GM12878 (cell line): Measurements from ENCODE around the gene INF2. TPM values are rescaled to one million over a fixed set of nuclear protein-coding genes. Genes with fewer than 3 reads are reported as not detected.

Source experiments
- ATAC-seq: fragments of 200-7000 bp; cut with Tn5 transposase; 3 replicates; pipeline ENCODE4 v1.9.1; 2020; ENCODE audit warnings: mild to moderate bottlenecking, moderate library complexity
- BruUV-seq: library from RNA; stranded (reverse); fragments of 400-500 nt; replicated peaks from 2 replicates; lab custom pipeline; 2021; lab: Mats Ljungman, UMichigan
- CTCF ChIA-PET: fragments of 300-600 bp; sonication (Branson Sonifier 250); formaldehyde crosslinking; extraction: SDS; loops from one replicate; lab custom pipeline; 2021; ENCODE audit warnings: inconsistent platforms; lab: Yijun Ruan, JAX
- POLR2A ChIA-PET: fragments of 350-600 bp; formaldehyde crosslinking; extraction: SDS; loops from one replicate; lab custom pipeline; 2021; ENCODE audit warnings: inconsistent platforms; lab: Charles Lee
- RAD21 ChIA-PET: fragments of 300-600 bp; sonication (Branson Sonifier 250); formaldehyde crosslinking; loops from one replicate; lab custom pipeline; 2023; ENCODE audit warnings: antibody characterized with exemption; ENCODE audit not compliant: unreplicated experiment; lab: Charles Lee
- SMC1A ChIA-PET: fragments of 300-600 bp; sonication (Branson Sonifier 250); formaldehyde crosslinking; loops from one replicate; lab custom pipeline; 2023; ENCODE audit not compliant: unreplicated experiment, uncharacterized antibody; lab: Charles Lee
- DNase-seq: peaks from one replicate; pipeline ENCODE4 v3.0.0-alpha.2; 2011; ENCODE audit warnings: low read depth, low spot score
- FAIRE-seq: peaks from 3 replicates; lab custom pipeline; 2011; peaks lifted over from hg19 to GRCh38; lab: Jason Lieb, UNC
- H2AFZ ChIP-seq: 2 replicates; pipeline ENCODE4 v1.6.0; 2011; ENCODE audit warnings: low read depth, low read length, control low read depth; ENCODE audit not compliant: control insufficient read depth
- H3K27ac ChIP-seq: 2 replicates; pipeline ENCODE4 v1.5.1; 2011; ENCODE audit warnings: control low read depth; ENCODE audit not compliant: control insufficient read depth, insufficient read depth
- H3K27me3 ChIP-seq, 2 experiments: replicated peaks in 1 of 2; 2 replicates each; pipeline versions ENCODE4 v1.6.0 to v1.6.1; 2011; ENCODE audit warnings: low read length in 1 of 2; ENCODE audit not compliant: control insufficient read depth in 2 of 2, insufficient read depth in 2 of 2
- H3K36me3 ChIP-seq, 2 experiments: 2 replicates each; pipeline ENCODE4 v1.5.1; 2011; ENCODE audit warnings: low read length in 1 of 2; ENCODE audit not compliant: control insufficient read depth in 2 of 2, insufficient read depth in 2 of 2
- H3K4me1 ChIP-seq: 2 replicates; pipeline ENCODE4 v1.6.1; 2011; ENCODE audit warnings: mild to moderate bottlenecking, low read length, moderate library complexity, mixed read lengths; ENCODE audit not compliant: control insufficient read depth, insufficient read depth
- H3K4me2 ChIP-seq: 2 replicates; pipeline ENCODE4 v1.6.0; 2011; ENCODE audit warnings: control low read depth; ENCODE audit not compliant: control insufficient read depth, insufficient read depth
- H3K4me3 ChIP-seq: fragments of 200-600 bp; sonication (generic); 2 replicates; pipeline ENCODE4 v1.5.1; 2016
- H3K79me2 ChIP-seq: 2 replicates; pipeline ENCODE4 v1.6.0; 2011; ENCODE audit warnings: low read length; ENCODE audit not compliant: control insufficient read depth, insufficient read depth
- H3K9ac ChIP-seq: 2 replicates; pipeline ENCODE4 v1.8.0; 2011; ENCODE audit warnings: low read length, control low read depth, mixed read lengths; ENCODE audit not compliant: control insufficient read depth, insufficient read depth
- H3K9me3 ChIP-seq: replicated peaks from 3 replicates; pipeline ENCODE4 v1.5.1; 2011; ENCODE audit warnings: mild to moderate bottlenecking, low read length; ENCODE audit not compliant: control insufficient read depth, insufficient read depth
- H4K20me1 ChIP-seq: 2 replicates; pipeline ENCODE4 v1.6.0; 2011; ENCODE audit not compliant: control insufficient read depth, insufficient read depth
- CHD4 ChIP-seq: fragments of 200-600 bp; sonication (generic); IDR thresholded peaks from 2 replicates; pipeline ENCODE4 v1.6.1; 2016; ENCODE audit warnings: mild to moderate bottlenecking
- ESRRA ChIP-seq: IDR thresholded peaks from 2 replicates; pipeline ENCODE4 v1.6.1; 2012; ENCODE audit warnings: mild to moderate bottlenecking, low read length, improper control_type of control experiment
- IRF4 ChIP-seq: IDR thresholded peaks from 2 replicates; pipeline ENCODE4 v1.6.1; 2011; ENCODE audit warnings: low read depth, low read length
- JUNB ChIP-seq: IDR thresholded peaks from 2 replicates; pipeline ENCODE4 v1.6.1; 2016; ENCODE audit warnings: antibody characterized with exemption, mild to moderate bottlenecking
- MYC ChIP-seq: IDR thresholded peaks from 2 replicates; pipeline ENCODE4 v1.6.1; 2011; ENCODE audit warnings: mild to moderate bottlenecking, low read length, moderate library complexity, inconsistent platforms; ENCODE audit not compliant: insufficient read depth, insufficient replicate concordance, insufficient read length, severe bottlenecking
- NFXL1 ChIP-seq: fragments of 450-650 bp; IDR thresholded peaks from 2 replicates; pipeline ENCODE4 v1.6.1; 2017; ENCODE audit warnings: antibody characterized with exemption, mild to moderate bottlenecking, borderline replicate concordance
- PAX5 ChIP-seq: IDR thresholded peaks from 2 replicates; pipeline ENCODE4 v1.6.1; 2011; ENCODE audit warnings: low read depth, low read length, borderline replicate concordance
- POLR2AphosphoS2 ChIP-seq: IDR thresholded peaks from 2 replicates; pipeline ENCODE4 v1.6.1; 2011; ENCODE audit warnings: low read depth, mild to moderate bottlenecking, low read length, improper control_type of control experiment, moderate library complexity
- RELA ChIP-seq: fragments of 450-650 bp; IDR thresholded peaks from 2 replicates; pipeline ENCODE4 v1.8.0; 2014; ENCODE audit warnings: borderline replicate concordance; ENCODE audit not compliant: partially characterized antibody
- SMAD1 ChIP-seq: fragments of 450-650 bp; IDR thresholded peaks from 2 replicates; pipeline ENCODE4 v1.6.1; 2018; ENCODE audit warnings: mild to moderate bottlenecking, low read depth; ENCODE audit not compliant: partially characterized antibody
- WGBS: methylation state at CpG from one replicate; pipeline ENCODE4 v1.1.6; 2016; ENCODE audit warnings: low lambda C conversion rate; ENCODE audit not compliant: insufficient replicate concordance, insufficient coverage; ENCODE audit errors: missing lambda C conversion rate; 5-methylcytosine and 5-hydroxymethylcytosine counted together
- in situ Hi-C: fragments of 300-500 bp; cut with MboI; formaldehyde crosslinking; loops from 9 replicates; pipeline ENCODE4 v1.14.3; 2018; ENCODE audit warnings: mixed read lengths
- intact Hi-C: fragments of 100-400 bp; cut with micrococcal nuclease; formaldehyde crosslinking; loops from one replicate; pipeline ENCODE4 v1.14.2; 2022; ENCODE audit not compliant: unreplicated experiment
- polyA plus RNA-seq, 11 experiments: library from polyadenylated mRNA; depleted of rRNA in 4 of 11; unstranded in 6 of 11; stranded (reverse) in 5 of 11; fragments of >200 nt; fragmentation: Nextera tagmentation in 4 of 11; fragmentation: Illumina TruSeq in 1 of 11; extraction: Ambion mirVana in 4 of 11; extraction: Trizol in 1 of 11; gene quantifications; 1 replicate in 1 of 11; 2 replicates in 10 of 11; pipeline versions ENCODE4 v1.2.1 to v1.2.3, GENCODE V29; 2011 to 2016; ENCODE audit warnings: inconsistent platforms in 2 of 11, missing spikeins in 2 of 11, low read depth in 1 of 11
- total RNA-seq, 4 experiments: library from RNA; depleted of rRNA in 3 of 4; stranded (reverse); fragments of >200 nt in 3 of 4; fragmentation: Illumina TruSeq in 1 of 4; extraction: Trizol in 1 of 4; gene quantifications; 2 replicates each; pipeline versions ENCODE4 v1.2.1 to v1.2.3, GENCODE V29; 2013 to 2021
- TF ChIP-seq, protein P1 (sequence below), 3 experiments: IDR thresholded peaks in 2 of 3; conservative IDR thresholded peaks in 1 of 3; 2 replicates each; pipeline ENCODE4 v1.5.1; 2011; ENCODE audit warnings: low read depth in 3 of 3, low read length in 3 of 3, mild to moderate bottlenecking in 3 of 3, control low read depth in 2 of 3, moderate library complexity in 2 of 3, inconsistent platforms in 1 of 3, mixed read lengths in 1 of 3; ENCODE audit not compliant: control insufficient read depth in 2 of 3, insufficient read depth in 1 of 3; ENCODE audit errors: extremely low read depth in 1 of 3

INF2 gene
- total and polyA plus RNA-seq, 10 of the 15 experiments (the other 5 are each of a cell fraction or from before 2014, with no cell fraction given), result 0.72 to 43.2 (median 8.3) TPM

- CTCF ChIA-PET, result interaction anchor here (1.1 to 2.5 kb wide), 4 partner anchors 11 to 58 kb away, joined by 3 to 11 read pairs (median 4); no protein-coding TSS in a partner anchor
- in situ Hi-C loops, result no loop called here
- SMC1A ChIA-PET, result interaction anchor here (1.2 to 2.2 kb wide), 2 partner anchors 10 to 30 kb away, joined by 3 to 7 read pairs; no protein-coding TSS in a partner anchor
- FAIRE-seq (no peak), DNase-seq (no peak), ATAC-seq (no peak; the same call in 2 of the 3 replicates)
- H2AFZ ChIP-seq, result no peak overlapping the region
- H3K9ac ChIP-seq, result no peak overlapping the region
- H3K4me1 ChIP-seq, result peaks cover 3% of the 10 kb centered on the region
- BruUV-seq, result no TSS peak
- POLR2A ChIA-PET, result no interaction called here
- H3K4me3 ChIP-seq, result no peak overlapping the region
- H3K27me3 ChIP-seq, result no peaks in the 10 kb centered on the region
- H3K4me2 ChIP-seq, result no peak overlapping the region
- H3K79me2 ChIP-seq, result no peaks in the 10 kb centered on the region
- RAD21 ChIA-PET, result interaction anchor here (0.9 to 1.5 kb wide), 3 partner anchors 27 to 58 kb away, joined by 3 to 7 read pairs (median 5); no protein-coding TSS in a partner anchor
- 64% methylated on average over 24 of the region's 24 CpGs for WGBS
- TF ChIP-seq IRF4 (no peak), RELA (no peak), JUNB (no peak), NFXL1 (no peak), SMAD1 (no peak), CHD4 (no peak), MYC (no peak), ESRRA (no peak), PAX5 (no peak), POLR2AphosphoS2 (no peak)
- TF ChIP-seq, protein P1, sequence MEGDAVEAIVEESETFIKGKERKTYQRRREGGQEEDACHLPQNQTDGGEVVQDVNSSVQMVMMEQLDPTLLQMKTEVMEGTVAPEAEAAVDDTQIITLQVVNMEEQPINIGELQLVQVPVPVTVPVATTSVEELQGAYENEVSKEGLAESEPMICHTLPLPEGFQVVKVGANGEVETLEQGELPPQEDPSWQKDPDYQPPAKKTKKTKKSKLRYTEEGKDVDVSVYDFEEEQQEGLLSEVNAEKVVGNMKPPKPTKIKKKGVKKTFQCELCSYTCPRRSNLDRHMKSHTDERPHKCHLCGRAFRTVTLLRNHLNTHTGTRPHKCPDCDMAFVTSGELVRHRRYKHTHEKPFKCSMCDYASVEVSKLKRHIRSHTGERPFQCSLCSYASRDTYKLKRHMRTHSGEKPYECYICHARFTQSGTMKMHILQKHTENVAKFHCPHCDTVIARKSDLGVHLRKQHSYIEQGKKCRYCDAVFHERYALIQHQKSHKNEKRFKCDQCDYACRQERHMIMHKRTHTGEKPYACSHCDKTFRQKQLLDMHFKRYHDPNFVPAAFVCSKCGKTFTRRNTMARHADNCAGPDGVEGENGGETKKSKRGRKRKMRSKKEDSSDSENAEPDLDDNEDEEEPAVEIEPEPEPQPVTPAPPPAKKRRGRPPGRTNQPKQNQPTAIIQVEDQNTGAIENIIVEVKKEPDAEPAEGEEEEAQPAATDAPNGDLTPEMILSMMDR (IDR thresholded peaks at IDR 0.05 in 2 of 3, conservative IDR thresholded peaks at IDR 0.05 in 1 of 3; ENCODE audit: control insufficient read depth in 2 of 3, extremely low read depth in 1 of 3, insufficient read depth in 1 of 3, low read depth in 3 of 3, low read length in 3 of 3), result no peak
- TF ChIP-seq, all 136 proteins: peak for 0
- intact Hi-C loops, result loop anchor here (1.0 kb wide), 1 partner anchor 57 kb away; no protein-coding TSS in a partner anchor
- Histone ChIP-seq H4K20me1 (no peaks in the 10 kb centered on the region), H3K9me3 (peaks cover 2% of the 10 kb centered on the region; the same call in 2 of the 3 replicates), H3K27ac (no peak overlapping the region), H3K36me3 (no peaks in the 10 kb centered on the region)
Observed at GRCh38 chr14:104650981-104651875, 38.2 kb upstream of the INF2 start.
